Body of pancreas (tissue), 4 donors: Measurements from ENCODE around the gene DNAAF1.

Source experiments
- CTCF ChIP-seq, 7 experiments: fragments of 450-650 bp in 4 of 7; fragments of 200-600 bp in 3 of 7; sonication (generic) in 3 of 7; IDR thresholded peaks; one replicate each; pipeline ENCODE4 v1.5.1; 2016 to 2019; ENCODE audit warnings: antibody characterized with exemption in 7 of 7
- POLR2A ChIP-seq, 3 donors: fragments of 450-650 bp; IDR thresholded peaks; one replicate each; pipeline ENCODE4 v1.6.1; 2016; ENCODE audit warnings: antibody characterized with exemption in 3 of 3, mild to moderate bottlenecking in 2 of 3

GRCh38 chr16:84096447-84097005 lies 48.6 kb upstream of the DNAAF1 start:
- no peak for TF ChIP-seq CTCF (IDR thresholded peaks at IDR 0.05)
- no peak for TF ChIP-seq POLR2A (IDR thresholded peaks at IDR 0.05)
